Gastrocnemius medialis (tissue), 4 donors: ENCODE measurements around the gene RBM34. TPM values are rescaled to one million over a fixed set of nuclear protein-coding genes. Genes with fewer than 3 reads are reported as not detected.
A peak's percentile ranks its signal among the peaks of the same experiment; 100 is the strongest.
"Not testable (repeated sequence)": the region's sequence is repeated elsewhere in the genome, so short reads cannot be mapped to it uniquely, and the experiment has no call there.

ENCODE experiments used
- ATAC-seq, 2 donors: fragments of 150-250 bp; one replicate each; pipeline ENCODE4 v1.9.1; 2016
- DNase-seq, 2 donors: peaks; one replicate each; pipeline ENCODE4 v3.0.0-alpha.2; 2019
- H3K27ac ChIP-seq, 4 donors: fragments of 200-600 bp; sonication (generic); 1 replicate in 1 of 4; 2 replicates in 3 of 4; pipeline ENCODE4 v1.5.1; 2016 to 2018; ENCODE audit warnings: mild to moderate bottlenecking in 2 of 4, moderate library complexity in 1 of 4
- H3K27me3 ChIP-seq, 3 donors: fragments of 200-600 bp; sonication (generic) in 2 of 3; 1 replicate in 1 of 3; 2 replicates in 2 of 3; pipeline versions ENCODE4 v1.5.1 to v1.6.0; 2016 to 2019; ENCODE audit warnings: mild to moderate bottlenecking in 1 of 3, moderate library complexity in 1 of 3
- H3K36me3 ChIP-seq, 2 donors: fragments of 200-600 bp; sonication (generic) in 1 of 2; one replicate each; pipeline ENCODE4 v1.5.1; 2017 to 2018
- H3K4me1 ChIP-seq, 2 donors: fragments of 200-600 bp; sonication (generic) in 1 of 2; one replicate each; pipeline ENCODE4 v1.5.1; 2016 to 2017; ENCODE audit warnings: mild to moderate bottlenecking in 2 of 2
- H3K4me3 ChIP-seq, 4 donors: fragments of 200-600 bp; sonication (generic) in 3 of 4; 1 replicate in 1 of 4; 2 replicates in 3 of 4; pipeline ENCODE4 v1.5.1; 2016 to 2019; ENCODE audit warnings: mild to moderate bottlenecking in 2 of 4
- H3K9me3 ChIP-seq, 3 donors: fragments of 200-600 bp; sonication (generic) in 2 of 3; 1 replicate in 1 of 3; 2 replicates in 2 of 3; pipeline ENCODE4 v1.5.1; 2016 to 2019
- CTCF ChIP-seq, 5 experiments: fragments of 450-650 bp in 3 of 5; fragments of 200-600 bp in 2 of 5; sonication (generic) in 2 of 5; IDR thresholded peaks in 4 of 5; conservative IDR thresholded peaks in 1 of 5; 1 replicate in 4 of 5; 2 replicates in 1 of 5; pipeline ENCODE4 v1.5.1; 2016 to 2019; ENCODE audit warnings: antibody characterized with exemption in 5 of 5, mild to moderate bottlenecking in 3 of 5, moderate library complexity in 3 of 5
- POLR2A ChIP-seq, 2 donors: fragments of 450-650 bp; IDR thresholded peaks; one replicate each; pipeline ENCODE4 v1.6.1; 2017; ENCODE audit warnings: antibody characterized with exemption in 2 of 2, mild to moderate bottlenecking in 2 of 2, moderate library complexity in 2 of 2
- in situ Hi-C, 4 donors: fragments of 200-750 bp; cut with MboI; loops; one replicate each; pipeline versions ENCODE4 v1.15.0 to v1.8.0; 2017; ENCODE audit warnings: low sequenced_read_pairs in 4 of 4
- intact Hi-C: fragments of 100-400 bp; cut with DNase I; formaldehyde crosslinking; loops from one replicate; pipeline ENCODE4 v1.15.1; 2023; ENCODE audit warnings: low total_unique reads
- total RNA-seq, 4 donors: library from RNA; depleted of rRNA; stranded (reverse); fragments of >200 nt; gene quantifications; one replicate each; pipeline versions ENCODE4 v1.1.0 to v1.2.3, GENCODE V29; 2016

The RBM34 gene
- total RNA-seq, 4 donors from 2014 or later: 44.8 to 136 (median 66.8) TPM

- Histone ChIP-seq H3K27me3 (no peaks in the 10 kb centered on the region), H3K36me3 (peaks cover 0 to 45% of the 10 kb centered on the region in 2 donors), H3K4me1 (no peaks in the 10 kb centered on the region), H3K27ac (no peak overlapping the region), H3K9me3 (no peaks in the 10 kb centered on the region), H3K4me3 (no peak overlapping the region)
- DNase-seq (no peak), ATAC-seq (no peak)
- in situ Hi-C loops (no loop called here), intact Hi-C loops (no loop called here)
- TF ChIP-seq CTCF (IDR thresholded peaks at IDR 0.05 in 4 of 5, conservative IDR thresholded peaks at IDR 0.05 in 1 of 5): no peak
- TF ChIP-seq POLR2A (IDR thresholded peaks at IDR 0.05): no peak
Measured at GRCh38 chr1:235168375-235168774, 7.3 kb upstream of the RBM34 start.

GRCh38 chr1:235161685-235162327 is 756 bp upstream of the RBM34 start:
- H3K4me1 ChIP-seq: peaks cover 10 to 12% of the 10 kb centered on the region in 2 donors
- intact Hi-C loops: loop anchor here (1.0 to 2.0 kb wide), 3 partner anchors 34 to 167 kb away; partner anchors contain the start of genes ARID4B, GGPS1 and TOMM20
- peak; percentile 16 to 23 for ATAC-seq
- TF ChIP-seq POLR2A (IDR thresholded peaks at IDR 0.05) (no peak), CTCF (IDR thresholded peaks at IDR 0.05 in 4 of 5, conservative IDR thresholded peaks at IDR 0.05 in 1 of 5) (no peak)
- peak overlapping the region; percentile 88 to 94 (median 88) for H3K27ac ChIP-seq
- peak overlapping the region; percentile 81 to 94 (median 85) for H3K4me3 ChIP-seq
- H3K36me3 ChIP-seq: peaks cover 0 to 21% of the 10 kb centered on the region in 2 donors
- no peaks in the 10 kb centered on the region for H3K9me3 ChIP-seq
- in situ Hi-C loops: no loop called here
- DNase-seq: no peak
- no peaks in the 10 kb centered on the region for H3K27me3 ChIP-seq

GRCh38 chr1:235160383-235160956 is 580 bp downstream of the RBM34 start:
- intact Hi-C loops (loop anchor here (2.0 kb wide), 1 partner anchor 168 kb away; the partner anchor contains the start of genes ARID4B and GGPS1), in situ Hi-C loops (no loop called here)
- H3K27me3 ChIP-seq: no peaks in the 10 kb centered on the region
- H3K27ac ChIP-seq: peak overlapping the region; percentile 88 to 94 (median 88)
- H3K4me3 ChIP-seq: peak overlapping the region; percentile 81 to 94 (median 85)
- peaks cover 10 to 12% of the 10 kb centered on the region in 2 donors for H3K4me1 ChIP-seq
- no peak for TF ChIP-seq CTCF (IDR thresholded peaks at IDR 0.05 in 4 of 5, conservative IDR thresholded peaks at IDR 0.05 in 1 of 5)
- TF ChIP-seq POLR2A (IDR thresholded peaks at IDR 0.05): no peak
- H3K36me3 ChIP-seq: peaks cover 0 to 29% of the 10 kb centered on the region in 2 donors
- no peaks in the 10 kb centered on the region for H3K9me3 ChIP-seq
- DNase-seq: no peak
- ATAC-seq: peak; percentile 35 to 43

GRCh38 chr1:235159930-235160329 is 1.1 kb downstream of the RBM34 start:
- H3K36me3 ChIP-seq: peaks cover 0 to 30% of the 10 kb centered on the region in 2 donors
- H3K4me3 ChIP-seq: peak overlapping the region in 3 of 4 donors; percentile 81 to 94 (median 82)
- H3K4me1 ChIP-seq: peaks cover 10 to 12% of the 10 kb centered on the region in 2 donors
- ATAC-seq, DNase-seq, in situ Hi-C loops, H3K9me3 ChIP-seq, H3K27me3 ChIP-seq: not testable (repeated sequence)
- intact Hi-C loops: loop anchor here (2.0 kb wide), 1 partner anchor 169 kb away; the partner anchor contains the start of genes ARID4B and GGPS1
- peak overlapping the region in 3 of 4 donors; percentile 88 for H3K27ac ChIP-seq

- H3K9me3 ChIP-seq, intact Hi-C loops, in situ Hi-C loops, DNase-seq, ATAC-seq, H3K27ac ChIP-seq, H3K27me3 ChIP-seq, H3K4me3 ChIP-seq: not testable (repeated sequence)
- H3K36me3 ChIP-seq: peaks cover 0 to 37% of the 10 kb centered on the region in 2 donors
- peaks cover 10 to 12% of the 10 kb centered on the region in 2 donors for H3K4me1 ChIP-seq
Measured at GRCh38 chr1:235159284-235159683, 1.8 kb downstream of the RBM34 start.
